Heart left ventricle (tissue), 16 donors: Measurements from ENCODE around the gene FAHD2A. TPM values are rescaled to one million over a fixed set of nuclear protein-coding genes. Genes with fewer than 3 reads are reported as not detected.

ENCODE experiments used
- ATAC-seq, 4 donors: fragments of 200-7000 bp; cut with Tn5 transposase; one replicate each; pipeline ENCODE4 v1.9.1; 2020 to 2022; ENCODE audit warnings: moderate library complexity in 4 of 4, mild to moderate bottlenecking in 3 of 4, moderate number of reproducible peaks in 1 of 4
- DNase-seq, 5 donors: peaks; one replicate each; pipeline ENCODE4 v3.0.0-alpha.2; 2020
- H3K27ac ChIP-seq, 12 donors: fragments of 200-600 bp; sonication (generic) in 4 of 12; one replicate each; pipeline versions ENCODE4 v1.5.0 to v1.8.0; 2016 to 2022; ENCODE audit warnings: mild to moderate bottlenecking in 2 of 12
- H3K27me3 ChIP-seq, 9 donors: fragments of 200-600 bp; sonication (generic) in 2 of 9; one replicate each; pipeline versions ENCODE4 v1.5.1 to v1.8.0; 2016 to 2022; ENCODE audit warnings: mild to moderate bottlenecking in 3 of 9
- H3K36me3 ChIP-seq, 9 donors: fragments of 200-600 bp; sonication (generic) in 2 of 9; one replicate each; pipeline versions ENCODE4 v1.5.0 to v1.8.0; 2018 to 2022; ENCODE audit warnings: mild to moderate bottlenecking in 2 of 9
- H3K4me1 ChIP-seq, 12 donors: fragments of 200-600 bp; sonication (generic) in 4 of 12; one replicate each; pipeline versions ENCODE4 v1.5.0 to v1.8.0; 2016 to 2022; ENCODE audit warnings: mild to moderate bottlenecking in 3 of 12
- H3K4me3 ChIP-seq, 12 donors: fragments of 200-600 bp; sonication (generic) in 4 of 12; one replicate each; pipeline versions ENCODE4 v1.5.0 to v1.8.0; 2017 to 2022; ENCODE audit warnings: mild to moderate bottlenecking in 9 of 12, moderate library complexity in 4 of 12
- H3K9me3 ChIP-seq, 12 donors: fragments of 200-600 bp; sonication (generic) in 4 of 12; one replicate each; pipeline versions ENCODE4 v1.5.0 to v1.8.0; 2016 to 2022; ENCODE audit warnings: mild to moderate bottlenecking in 1 of 12
- POLR2A ChIP-seq, 2 donors: fragments of 450-650 bp; IDR thresholded peaks; one replicate each; pipeline ENCODE4 v1.6.1; 2017; ENCODE audit warnings: antibody characterized with exemption in 2 of 2, mild to moderate bottlenecking in 2 of 2, moderate library complexity in 2 of 2
- WGBS, 4 donors: extraction: QIAGEN DNeasy Blood & Tissue Kit in 2 of 4; methylation state at CpG; one replicate each; pipeline versions ENCODE4 v1.1.5 to v1.1.7; 2013 to 2018; 5-methylcytosine and 5-hydroxymethylcytosine counted together
- intact Hi-C, 10 donors: fragments of 100-400 bp; cut with DNase I; formaldehyde crosslinking; loops; one replicate each; pipeline versions ENCODE4 v1.11.1 to v1.14.2; 2022
- polyA plus RNA-seq, 2 donors: library from polyadenylated mRNA; stranded (reverse); fragments of 200-250 nt; gene quantifications; one replicate each; pipeline ENCODE4 v1.2.3, GENCODE V29; 2013
- total RNA-seq, 9 donors: library from RNA; depleted of rRNA in 2 of 9; stranded (reverse); fragments of >200 nt in 2 of 9; fragmentation: NEBNext Ultra II Directional in 3 of 9; extraction: Animal tissue kit (Norgen Biotek cat#: 25700) in 3 of 9; gene quantifications; one replicate each; pipeline versions ENCODE4 v1.1.0 to v1.2.4, GENCODE V29; 2016 to 2023
- TF ChIP-seq, protein P1 (sequence below), 12 donors: fragments of 200-600 bp; sonication (generic) in 4 of 12; IDR thresholded peaks; one replicate each; pipeline versions ENCODE4 v1.5.0 to v1.8.0; 2018 to 2022; ENCODE audit warnings: antibody characterized with exemption in 12 of 12, mild to moderate bottlenecking in 5 of 12
- donor health status: ischemic (EF 13 %, LVEDD 7.1; RV severe dilation, severe dysfunction).
- donor health status: healthy with polysubstance abuse.
- donor health status: DM: no; HTN: yes; CAD: no.
- donor health status: DM: no; HTN: no; CAD: no.
- donor health status: ischemic (EF 25% LVEDD 6.9; RV normal size, moderate dysfunction).
- donor health status: ischemic (EF 25% LVEDD 5.7; RV mildly dilated, moderate dysfunction).
- donor health status: healthy.
- donor health status: DM: yes; HTN: yes; CAD: no.
- donor health status: ischemic (EF 35%, LVEDD 5.7; RV mildly dilated, moderate dysfunction).
- donor health status: nonischemic (EF 11% LVEDD 7.7; RV severe dilation, severe dysfunction).
- donor health status: DM: yes; HTN: yes; CAD: no.
- donor health status: PGD.
- donor health status: ischemic (EF 29% LVEDD 5.4; RV normal size, mild dysfunction).
- donor health status: nonischemic (EF 23%, LVEDD 6.1; RV moderate dilation, normal function).

Gene FAHD2A
- total and polyA plus RNA-seq, 11 donors: 26.2 to 51.7 (median 34.6) TPM

DNA sequence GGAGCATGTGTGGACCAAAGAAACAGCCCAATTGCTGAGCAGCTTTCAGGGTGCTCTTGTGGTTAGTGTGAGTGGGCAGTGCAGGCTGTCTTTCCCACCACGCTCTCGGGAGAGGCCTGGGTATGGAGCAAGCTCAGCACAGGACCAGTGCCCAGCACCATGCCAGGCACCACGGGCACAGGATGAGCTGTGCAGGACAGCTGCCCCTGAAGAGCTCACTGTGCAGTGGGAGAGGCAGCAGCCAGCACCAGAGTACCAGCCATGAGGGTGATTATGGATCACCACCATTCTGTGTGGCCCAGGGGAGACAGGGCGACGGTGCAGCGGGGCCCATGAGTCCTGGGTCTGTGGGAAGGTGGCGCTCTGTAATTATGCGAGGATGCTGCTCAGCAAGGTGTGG lies 29.7 kb upstream of the FAHD2A start:
- ATAC-seq: no peak
- Histone ChIP-seq H3K4me1 (no peaks in the 10 kb centered on the region), H3K27ac (no peak overlapping the region), H3K27me3 (no peaks in the 10 kb centered on the region), H3K9me3 (peaks cover 0 to 9% (median 0%) of the 10 kb centered on the region in 12 donors), H3K4me3 (no peak overlapping the region), H3K36me3 (peaks cover 0 to 9% (median 0%) of the 10 kb centered on the region in 9 donors)
- no peak for TF ChIP-seq POLR2A (IDR thresholded peaks at IDR 0.05)
- TF ChIP-seq, protein P1, sequence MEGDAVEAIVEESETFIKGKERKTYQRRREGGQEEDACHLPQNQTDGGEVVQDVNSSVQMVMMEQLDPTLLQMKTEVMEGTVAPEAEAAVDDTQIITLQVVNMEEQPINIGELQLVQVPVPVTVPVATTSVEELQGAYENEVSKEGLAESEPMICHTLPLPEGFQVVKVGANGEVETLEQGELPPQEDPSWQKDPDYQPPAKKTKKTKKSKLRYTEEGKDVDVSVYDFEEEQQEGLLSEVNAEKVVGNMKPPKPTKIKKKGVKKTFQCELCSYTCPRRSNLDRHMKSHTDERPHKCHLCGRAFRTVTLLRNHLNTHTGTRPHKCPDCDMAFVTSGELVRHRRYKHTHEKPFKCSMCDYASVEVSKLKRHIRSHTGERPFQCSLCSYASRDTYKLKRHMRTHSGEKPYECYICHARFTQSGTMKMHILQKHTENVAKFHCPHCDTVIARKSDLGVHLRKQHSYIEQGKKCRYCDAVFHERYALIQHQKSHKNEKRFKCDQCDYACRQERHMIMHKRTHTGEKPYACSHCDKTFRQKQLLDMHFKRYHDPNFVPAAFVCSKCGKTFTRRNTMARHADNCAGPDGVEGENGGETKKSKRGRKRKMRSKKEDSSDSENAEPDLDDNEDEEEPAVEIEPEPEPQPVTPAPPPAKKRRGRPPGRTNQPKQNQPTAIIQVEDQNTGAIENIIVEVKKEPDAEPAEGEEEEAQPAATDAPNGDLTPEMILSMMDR (IDR thresholded peaks at IDR 0.05): no peak
- intact Hi-C loops: no loop called here
- WGBS, 4 donors: 89 to 91% (median 90%) methylated on average over 7 to 8 of the region's 8 CpGs
- DNase-seq: no peak

- intact Hi-C loops: no loop called here
- WGBS, 4 donors: 78 to 92% (median 85%) methylated on average over 6 of the region's 6 CpGs
- Histone ChIP-seq H3K9me3 (peaks cover 0 to 9% (median 0%) of the 10 kb centered on the region in 12 donors), H3K4me3 (no peak overlapping the region), H3K27ac (no peak overlapping the region), H3K4me1 (no peaks in the 10 kb centered on the region), H3K36me3 (peaks cover 0 to 12% (median 0%) of the 10 kb centered on the region in 9 donors), H3K27me3 (no peaks in the 10 kb centered on the region)
- no peak for TF ChIP-seq POLR2A (IDR thresholded peaks at IDR 0.05)
- TF ChIP-seq, protein P1 (IDR thresholded peaks at IDR 0.05): no peak
- DNase-seq (no peak), ATAC-seq (no peak)
Observed at GRCh38 chr2:95374029-95374428, 28.5 kb upstream of the FAHD2A start.

GRCh38 chr2:95374451-95374920 lies 28.0 kb upstream of the FAHD2A start:
- H3K27ac ChIP-seq: no peak overlapping the region
- intact Hi-C loops: no loop called here
- H3K9me3 ChIP-seq: peaks cover 0 to 9% (median 0%) of the 10 kb centered on the region in 12 donors
- DNase-seq (no peak), ATAC-seq (no peak)
- TF ChIP-seq POLR2A (IDR thresholded peaks at IDR 0.05): no peak
- TF ChIP-seq, protein P1 (IDR thresholded peaks at IDR 0.05): no peak
- H3K4me3 ChIP-seq: no peak overlapping the region
- peaks cover 0 to 12% (median 0%) of the 10 kb centered on the region in 9 donors for H3K36me3 ChIP-seq
- H3K27me3 ChIP-seq: no peaks in the 10 kb centered on the region
- WGBS, 4 donors: 91 to 96% (median 93%) methylated on average over 5 to 11 of the region's 11 CpGs
- H3K4me1 ChIP-seq: no peaks in the 10 kb centered on the region

- Histone ChIP-seq H3K27me3 (no peaks in the 10 kb centered on the region), H3K9me3 (peaks cover 0 to 9% (median 0%) of the 10 kb centered on the region in 12 donors), H3K4me3 (no peak overlapping the region), H3K27ac (no peak overlapping the region), H3K4me1 (no peaks in the 10 kb centered on the region), H3K36me3 (peaks cover 0 to 12% (median 0%) of the 10 kb centered on the region in 9 donors)
- 69 to 80% (median 72%) methylated on average over 13 to 15 of the region's 15 CpGs for WGBS, 4 donors
- no peak for DNase-seq
- intact Hi-C loops: no loop called here
- no peak for ATAC-seq
- TF ChIP-seq, protein P1 (IDR thresholded peaks at IDR 0.05): no peak
- TF ChIP-seq POLR2A (IDR thresholded peaks at IDR 0.05): no peak
Observed at GRCh38 chr2:95374921-95375471, 27.5 kb upstream of the FAHD2A start.
